Trophoblast cell (in vitro differentiated cells and primary cell): Measurements from ENCODE around the gene ZSCAN18.

Experiments used
- DNase-seq, 2 donors: peaks; one replicate each; pipeline ENCODE4 v3.0.0-alpha.2; 2016
- H2AFZ ChIP-seq: 2 replicates; pipeline ENCODE4 v1.6.1; 2013; ENCODE audit warnings: low read length, moderate library complexity, mild to moderate bottlenecking; ENCODE audit not compliant: insufficient read depth, poor library complexity
- H2AK5ac ChIP-seq: 2 replicates; pipeline ENCODE4 v1.6.1; 2013; ENCODE audit warnings: mild to moderate bottlenecking, low read length
- H2BK120ac ChIP-seq: 2 replicates; pipeline ENCODE4 v1.6.1; 2013; ENCODE audit warnings: low read length, mild to moderate bottlenecking, moderate library complexity; ENCODE audit not compliant: insufficient read depth, poor library complexity
- H2BK12ac ChIP-seq: 2 replicates; pipeline ENCODE4 v1.6.1; 2013; ENCODE audit warnings: mild to moderate bottlenecking, low read length, moderate library complexity
- H2BK5ac ChIP-seq: 2 replicates; pipeline ENCODE4 v1.6.1; 2013; ENCODE audit warnings: low read length, low read depth, moderate library complexity, mild to moderate bottlenecking; ENCODE audit not compliant: poor library complexity
- H3K14ac ChIP-seq: 2 replicates; pipeline ENCODE4 v1.6.1; 2013; ENCODE audit warnings: mild to moderate bottlenecking, low read length
- H3K18ac ChIP-seq: 2 replicates; pipeline ENCODE4 v1.6.1; 2013; ENCODE audit warnings: mild to moderate bottlenecking, low read length
- H3K23ac ChIP-seq: 2 replicates; pipeline ENCODE4 v1.6.1; 2013; ENCODE audit warnings: low read length
- H3K27ac ChIP-seq: 2 replicates; pipeline ENCODE4 v1.5.1; 2013; ENCODE audit warnings: low read depth, mild to moderate bottlenecking, inconsistent platforms, low read length, moderate library complexity
- H3K27me3 ChIP-seq: 2 replicates; pipeline ENCODE4 v1.6.1; 2013; ENCODE audit warnings: inconsistent platforms, mild to moderate bottlenecking, low read length, moderate library complexity; ENCODE audit not compliant: insufficient read depth
- H3K36me3 ChIP-seq, 2 experiments: 1 replicate in 1 of 2; 2 replicates in 1 of 2; pipeline ENCODE4 v1.6.1; 2013; ENCODE audit warnings: low read length in 2 of 2, mild to moderate bottlenecking in 2 of 2, moderate library complexity in 1 of 2; ENCODE audit not compliant: insufficient read depth in 2 of 2, control insufficient read depth in 1 of 2
- H3K4ac ChIP-seq: 2 replicates; pipeline ENCODE4 v1.6.1; 2013; ENCODE audit warnings: low read depth, mild to moderate bottlenecking, low read length, moderate library complexity
- H3K4me1 ChIP-seq, 2 experiments: 1 replicate in 1 of 2; 2 replicates in 1 of 2; pipeline ENCODE4 v1.6.1; 2013; ENCODE audit warnings: low read length in 2 of 2, mild to moderate bottlenecking in 2 of 2, moderate library complexity in 1 of 2; ENCODE audit not compliant: insufficient read depth in 2 of 2, control insufficient read depth in 1 of 2
- H3K4me2 ChIP-seq: 2 replicates; pipeline ENCODE4 v1.6.1; 2013; ENCODE audit warnings: inconsistent platforms, mild to moderate bottlenecking, low read length, moderate library complexity
- H3K4me3 ChIP-seq: 2 replicates; pipeline ENCODE4 v1.5.1; 2013; ENCODE audit warnings: mild to moderate bottlenecking, low read depth, low read length, inconsistent platforms
- H3K79me1 ChIP-seq: one replicate; pipeline ENCODE4 v1.6.1; 2013; ENCODE audit warnings: low read length
- H3K79me2 ChIP-seq: 2 replicates; pipeline ENCODE4 v1.6.1; 2013; ENCODE audit warnings: low read length, mild to moderate bottlenecking; ENCODE audit not compliant: control insufficient read depth, insufficient read depth, poor library complexity
- H3K9ac ChIP-seq: 2 replicates; pipeline ENCODE4 v1.6.1; 2013; ENCODE audit warnings: mild to moderate bottlenecking, low read length
- H3K9me3 ChIP-seq: 2 replicates; pipeline ENCODE4 v1.6.1; 2013; ENCODE audit warnings: low read depth, mild to moderate bottlenecking, control low read depth, inconsistent platforms, low read length; ENCODE audit not compliant: insufficient read depth
- H4K12ac ChIP-seq: 2 replicates; pipeline ENCODE4 v1.6.1; 2013; ENCODE audit warnings: low read depth, mild to moderate bottlenecking, low read length, moderate library complexity
- H4K8ac ChIP-seq: 2 replicates; pipeline ENCODE4 v1.6.1; 2013; ENCODE audit warnings: low read depth, mild to moderate bottlenecking, low read length, moderate library complexity
- H4K91ac ChIP-seq: one replicate; pipeline ENCODE4 v1.6.1; 2013; ENCODE audit warnings: low read depth, mild to moderate bottlenecking, low read length, moderate library complexity
- whole genome bisulfite sequencing: extraction: QIAGEN DNeasy Blood & Tissue Kit; methylation state at CpG from one replicate; pipeline ENCODE4 v1.1.7; 2013; ENCODE audit warnings: missing lambda C conversion rate; ENCODE audit not compliant: insufficient read length, insufficient coverage; ENCODE audit errors: extremely low coverage; 5-methylcytosine and 5-hydroxymethylcytosine counted together

ZSCAN18 gene

DNA sequence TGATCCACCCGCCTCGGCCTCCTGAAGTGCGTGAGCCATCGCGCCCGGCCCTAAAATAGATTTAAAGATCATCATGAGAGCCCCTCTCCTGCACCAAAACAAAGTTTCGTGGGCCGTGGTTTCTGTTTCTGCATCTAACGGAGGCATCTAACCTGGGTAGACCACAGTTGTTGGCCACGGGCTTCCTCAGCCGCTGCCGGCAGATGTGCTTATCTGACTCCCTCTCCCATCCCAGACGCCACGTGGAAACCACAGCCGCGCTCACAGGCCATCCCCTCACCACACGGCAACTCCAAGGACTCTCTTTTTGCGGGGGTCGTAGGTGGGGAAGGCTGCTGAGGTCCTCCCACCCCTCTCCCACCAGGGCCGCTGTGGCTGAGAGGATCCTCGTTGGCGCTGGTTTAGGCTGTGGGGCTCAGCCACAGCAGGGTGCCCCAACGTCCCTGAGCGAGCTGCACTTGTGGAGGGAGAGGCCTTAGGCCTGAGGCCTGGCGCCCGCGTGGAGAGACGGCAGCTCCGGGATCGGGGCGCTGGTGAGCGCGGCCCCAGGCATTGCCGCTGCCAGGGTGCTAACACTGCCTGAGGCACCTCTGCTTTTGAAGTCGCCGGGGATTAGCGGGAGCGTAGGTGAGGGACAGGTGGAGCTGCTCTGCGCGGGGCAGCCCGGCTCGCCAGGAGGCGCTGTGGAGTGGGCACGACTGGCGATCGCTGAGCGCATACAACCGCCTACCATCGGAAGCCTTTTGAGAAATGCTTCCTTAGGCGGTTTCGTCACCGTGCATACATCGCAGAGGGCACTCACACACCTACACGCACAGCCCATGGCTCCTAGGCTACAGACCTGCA is 55.3 kb downstream of the ZSCAN18 start:
- Histone ChIP-seq H2AFZ (no peak overlapping the region), H4K8ac (no peak overlapping the region), H3K4ac (no peak overlapping the region), H3K14ac (no peak overlapping the region), H3K18ac (no peak overlapping the region), H3K79me2 (no peaks in the 10 kb centered on the region), H2AK5ac (no peak overlapping the region), H3K9ac (no peak overlapping the region), H4K91ac (no peak overlapping the region), H3K23ac (no peak overlapping the region), H3K27ac (no peak overlapping the region), H3K4me3 (no peak overlapping the region), H3K4me1 (no peaks in the 10 kb centered on the region), H2BK120ac (no peak overlapping the region), H3K36me3 (no peaks in the 10 kb centered on the region), H2BK5ac (no peak overlapping the region), H3K27me3 (peaks cover 3% of the 10 kb centered on the region), H2BK12ac (no peak overlapping the region), H3K79me1 (no peaks in the 10 kb centered on the region), H3K9me3 (peaks cover 55% of the 10 kb centered on the region), H4K12ac (no peak overlapping the region), H3K4me2 (no peak overlapping the region)
- WGBS = no CpG with 5 or more reads among the region's 54 CpGs
- no peak for DNase-seq

DNA sequence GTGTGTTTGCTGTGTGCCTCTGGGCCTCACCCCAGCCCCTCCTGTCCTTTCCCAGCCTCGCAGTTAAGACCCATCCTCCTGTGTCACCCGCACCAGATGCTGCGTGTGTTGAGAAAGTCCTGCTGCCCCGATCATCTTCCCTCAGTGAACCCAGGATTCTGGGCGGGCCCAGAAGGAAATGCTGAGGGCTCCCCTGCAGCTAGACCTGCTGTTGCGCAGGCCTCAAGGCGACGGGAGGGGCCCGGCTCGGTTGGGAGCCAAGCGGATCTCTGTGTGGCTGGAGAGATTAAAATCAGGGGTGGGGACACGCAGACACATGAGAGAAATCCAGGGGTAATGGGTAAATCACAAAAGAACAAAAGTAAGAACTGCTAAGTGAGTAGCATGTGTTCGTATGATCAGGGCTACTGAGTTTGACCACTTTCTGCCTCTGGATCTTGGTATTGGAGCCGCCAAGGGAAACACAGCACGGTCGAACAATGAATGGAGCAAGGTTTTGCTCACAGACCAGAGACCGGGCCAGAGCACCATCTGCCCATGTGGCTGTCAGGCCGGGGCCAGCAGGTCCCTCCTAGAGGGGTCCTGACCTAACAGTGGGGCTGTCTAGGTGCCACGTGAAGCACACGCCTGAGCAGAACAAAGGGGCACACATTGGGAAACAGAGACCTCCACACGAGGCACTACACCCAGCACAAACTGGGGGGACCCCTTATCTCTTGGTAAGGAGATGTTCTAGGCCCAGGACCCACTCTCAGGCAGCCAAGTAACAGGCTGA is 57.1 kb downstream of the ZSCAN18 start:
- no CpG with 5 or more reads among the region's 21 CpGs for WGBS
- H4K91ac ChIP-seq = no peak overlapping the region
- no peaks in the 10 kb centered on the region for H3K36me3 ChIP-seq

DNA sequence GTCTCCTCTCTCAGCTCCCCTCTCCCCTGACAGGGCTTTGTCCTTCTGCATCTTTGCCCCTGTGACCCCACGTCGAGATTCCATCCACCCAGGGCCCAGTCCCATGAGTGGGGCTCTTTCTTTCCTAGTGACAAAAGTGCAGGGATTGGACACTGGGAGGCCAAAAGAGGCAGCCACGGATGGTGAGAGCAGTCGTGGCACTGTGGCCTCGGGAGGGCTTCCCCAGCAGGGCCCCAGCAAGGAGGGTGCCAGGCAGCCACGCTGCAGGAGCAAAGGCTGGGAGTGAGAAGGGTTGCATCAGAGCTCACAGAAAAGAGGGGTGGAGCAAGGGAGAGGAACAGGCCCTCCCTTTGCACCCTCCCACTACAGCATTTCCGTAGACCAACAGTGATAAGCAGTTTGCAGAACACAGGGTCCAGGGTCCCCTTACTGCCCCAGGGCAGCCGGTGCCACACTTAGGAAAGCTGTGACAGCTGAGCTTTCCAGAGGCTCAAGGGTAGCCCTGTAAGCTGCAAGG is 59.3 kb downstream of the ZSCAN18 start:
- no peaks in the 10 kb centered on the region for H3K4me1 ChIP-seq
- H4K91ac ChIP-seq = no peak overlapping the region
- H2AK5ac ChIP-seq = no peak overlapping the region
- no peak overlapping the region for H3K14ac ChIP-seq
- H2AFZ ChIP-seq = no peak overlapping the region
- no peak overlapping the region for H3K9ac ChIP-seq
- H3K23ac ChIP-seq = no peak overlapping the region
- peaks cover 6% of the 10 kb centered on the region for H3K27me3 ChIP-seq
- no peak overlapping the region for H2BK12ac ChIP-seq
- H3K79me2 ChIP-seq = no peaks in the 10 kb centered on the region
- H4K12ac ChIP-seq = no peak overlapping the region
- H3K4me3 ChIP-seq = no peak overlapping the region
- H3K36me3 ChIP-seq = no peaks in the 10 kb centered on the region
- H2BK5ac ChIP-seq = no peak overlapping the region
- no peak overlapping the region for H3K27ac ChIP-seq
- H3K9me3 ChIP-seq = peaks cover 25% of the 10 kb centered on the region
- H3K79me1 ChIP-seq = no peaks in the 10 kb centered on the region
- no peak for DNase-seq
- no CpG with 5 or more reads among the region's 8 CpGs for WGBS
- H3K18ac ChIP-seq = no peak overlapping the region
- H4K8ac ChIP-seq = no peak overlapping the region
- no peak overlapping the region for H3K4ac ChIP-seq
- no peak overlapping the region for H3K4me2 ChIP-seq
- no peak overlapping the region for H2BK120ac ChIP-seq

More for the DNA sequence above, 57.1 kb downstream of the ZSCAN18 start:
- H2AFZ ChIP-seq = no peak overlapping the region
- H3K27ac ChIP-seq = no peak overlapping the region
- no peak overlapping the region for H2BK5ac ChIP-seq
- no peak overlapping the region for H3K23ac ChIP-seq
- H3K4me3 ChIP-seq = no peak overlapping the region
- no peak overlapping the region for H3K4me2 ChIP-seq
- H2BK120ac ChIP-seq = no peak overlapping the region
- H3K79me1 ChIP-seq = no peaks in the 10 kb centered on the region
- H3K9ac ChIP-seq = no peak overlapping the region
- H3K27me3 ChIP-seq = peaks cover 3% of the 10 kb centered on the region
- H3K4ac ChIP-seq = no peak overlapping the region
- no peaks in the 10 kb centered on the region for H3K4me1 ChIP-seq
- no peak overlapping the region for H2AK5ac ChIP-seq
- no peaks in the 10 kb centered on the region for H3K79me2 ChIP-seq
- no peak overlapping the region for H3K14ac ChIP-seq
- no peak overlapping the region for H2BK12ac ChIP-seq
- H3K18ac ChIP-seq = no peak overlapping the region
- no peak for DNase-seq
- H3K9me3 ChIP-seq = peaks cover 40% of the 10 kb centered on the region
- H4K8ac ChIP-seq = no peak overlapping the region
- H4K12ac ChIP-seq = no peak overlapping the region

GRCh38 chr19:58037927-58038687 is 59.9 kb downstream of the ZSCAN18 start:
- H2AFZ ChIP-seq = no peak overlapping the region
- no peak overlapping the region for H2AK5ac ChIP-seq
- no CpG with 5 or more reads among the region's 44 CpGs for WGBS
- no peak for DNase-seq
- no peak overlapping the region for H4K12ac ChIP-seq
- H3K4me2 ChIP-seq = no peak overlapping the region
- H3K36me3 ChIP-seq = no peaks in the 10 kb centered on the region
- H3K79me2 ChIP-seq = no peaks in the 10 kb centered on the region
- no peak overlapping the region for H3K4ac ChIP-seq
- no peak overlapping the region for H3K27ac ChIP-seq
- no peak overlapping the region for H3K23ac ChIP-seq
- no peaks in the 10 kb centered on the region for H3K4me1 ChIP-seq
- H3K18ac ChIP-seq = no peak overlapping the region
- H3K79me1 ChIP-seq = no peaks in the 10 kb centered on the region
- no peak overlapping the region for H2BK5ac ChIP-seq
- peaks cover 6% of the 10 kb centered on the region for H3K27me3 ChIP-seq
- peaks cover 25% of the 10 kb centered on the region for H3K9me3 ChIP-seq
- no peak overlapping the region for H3K14ac ChIP-seq
- H2BK12ac ChIP-seq = no peak overlapping the region
- no peak overlapping the region for H3K4me3 ChIP-seq
- H4K8ac ChIP-seq = no peak overlapping the region
- no peak overlapping the region for H4K91ac ChIP-seq
- H3K9ac ChIP-seq = no peak overlapping the region
- no peak overlapping the region for H2BK120ac ChIP-seq
